ENCODE measurements around the gene C10orf90.

- TF ChIP-seq ZFP3 (CRISPR knock-in tag; IDR thresholded peaks at IDR 0.05) (no peak), CSRNP3 (CRISPR knock-in tag; IDR thresholded peaks at IDR 0.05) (no peak), ZNF8 (CRISPR knock-in tag; IDR thresholded peaks at IDR 0.05) (no peak), TCF4 (CRISPR knock-in tag; IDR thresholded peaks at IDR 0.05; ENCODE audit: borderline replicate concordance) (no peak), BACH2 (CRISPR knock-in tag; IDR thresholded peaks at IDR 0.05; ENCODE audit: borderline replicate concordance) (no peak), POU6F1 (CRISPR knock-in tag; IDR thresholded peaks at IDR 0.05; ENCODE audit: borderline replicate concordance, low read depth) (no peak)
Observed at GRCh38 chr10:126525326-126525725, 145.2 kb downstream of the C10orf90 start.
